ENCODE measurements around the gene GPR34.

Gene GPR34

GRCh38 chrX:41705042-41705441 lies 16.3 kb downstream of the GPR34 start:
- Histone ChIP-seq H3K9ac (ENCODE audit: low read depth, low read length, poor library complexity, severe bottlenecking) (no peak overlapping the region), H3K27me3 (ENCODE audit: insufficient read depth, low read length, poor library complexity, severe bottlenecking) (no peaks in the 10 kb centered on the region), H3K4me3 (ENCODE audit: low read length, poor library complexity, severe bottlenecking) (no peak overlapping the region)

GRCh38 chrX:41705680-41706374 lies 17.1 kb downstream of the GPR34 start:
- Histone ChIP-seq H3K4me1 (ENCODE audit: insufficient read depth, low read length, poor library complexity, severe bottlenecking) (peaks cover 5% of the 10 kb centered on the region), H3F3A (ENCODE audit: low read depth) (no peaks in the 10 kb centered on the region; the same call in 1 of the 2 replicates), H3K36me3 (ENCODE audit: insufficient read depth, low read length) (no peaks in the 10 kb centered on the region), H4K20me1 (ENCODE audit: insufficient read depth, low read length, poor library complexity, severe bottlenecking) (no peaks in the 10 kb centered on the region), H2AFZ (ENCODE audit: low read length) (no peak overlapping the region; the same call in 1 of the 2 replicates), H3K27me3 (ENCODE audit: insufficient read depth, low read length, poor library complexity, severe bottlenecking) (no peaks in the 10 kb centered on the region), H3K79me2 (ENCODE audit: insufficient read depth, low read length) (no peaks in the 10 kb centered on the region), H3K9ac (ENCODE audit: low read depth, low read length, poor library complexity, severe bottlenecking) (no peak overlapping the region), H3K9me2 (replicated peaks; ENCODE audit: low read depth, low read length) (no peaks in the 10 kb centered on the region), H3K4me2 (ENCODE audit: low read depth, low read length, poor library complexity, severe bottlenecking) (peak overlapping the region; percentile 56), H3K9me3 (ENCODE audit: insufficient read depth, low read depth, low read length) (no peaks in the 10 kb centered on the region), H3K4me3 (ENCODE audit: low read length, poor library complexity, severe bottlenecking) (peak overlapping the region; percentile 12)
- TF ChIP-seq EZH2phosphoT487 (IDR thresholded peaks at IDR 0.05; ENCODE audit: borderline replicate concordance), result no peak
- TF ChIP-seq CTCF (conservative IDR thresholded peaks at IDR 0.05; ENCODE audit: low read length), result no peak

More at GRCh38 chrX:41705042-41705441, 16.3 kb downstream of the GPR34 start:
- no peaks in the 10 kb centered on the region; the same call in 1 of the 2 replicates for H3F3A ChIP-seq (ENCODE audit: low read depth)
- no peaks in the 10 kb centered on the region for H3K36me3 ChIP-seq (ENCODE audit: insufficient read depth, low read length)
- H3K9me2 ChIP-seq (replicated peaks; ENCODE audit: low read depth, low read length), result no peaks in the 10 kb centered on the region
- no peak overlapping the region for H3K4me2 ChIP-seq (ENCODE audit: low read depth, low read length, poor library complexity, severe bottlenecking)
- peaks cover 6% of the 10 kb centered on the region for H3K4me1 ChIP-seq (ENCODE audit: insufficient read depth, low read length, poor library complexity, severe bottlenecking)
- TF ChIP-seq CTCF (conservative IDR thresholded peaks at IDR 0.05; ENCODE audit: low read length) (no peak), EZH2phosphoT487 (IDR thresholded peaks at IDR 0.05; ENCODE audit: borderline replicate concordance) (no peak)
- H3K9me3 ChIP-seq (ENCODE audit: insufficient read depth, low read depth, low read length), result no peaks in the 10 kb centered on the region
- no peaks in the 10 kb centered on the region for H3K79me2 ChIP-seq (ENCODE audit: insufficient read depth, low read length)
- H4K20me1 ChIP-seq (ENCODE audit: insufficient read depth, low read length, poor library complexity, severe bottlenecking), result no peaks in the 10 kb centered on the region
- no peak overlapping the region for H2AFZ ChIP-seq (ENCODE audit: low read length)

GRCh38 chrX:41707218-41707617 lies 18.4 kb downstream of the GPR34 start:
- no peak overlapping the region for H3K4me2 ChIP-seq (ENCODE audit: low read depth, low read length, poor library complexity, severe bottlenecking)
- H3F3A ChIP-seq (ENCODE audit: low read depth), result no peaks in the 10 kb centered on the region; the same call in 1 of the 2 replicates
- no peak overlapping the region for H3K9ac ChIP-seq (ENCODE audit: low read depth, low read length, poor library complexity, severe bottlenecking)
- H3K27me3 ChIP-seq (ENCODE audit: insufficient read depth, low read length, poor library complexity, severe bottlenecking), result no peaks in the 10 kb centered on the region
- no peaks in the 10 kb centered on the region for H3K36me3 ChIP-seq (ENCODE audit: insufficient read depth, low read length)
- peaks cover 5% of the 10 kb centered on the region for H3K4me1 ChIP-seq (ENCODE audit: insufficient read depth, low read length, poor library complexity, severe bottlenecking)
- H4K20me1 ChIP-seq (ENCODE audit: insufficient read depth, low read length, poor library complexity, severe bottlenecking), result no peaks in the 10 kb centered on the region
- TF ChIP-seq CTCF (conservative IDR thresholded peaks at IDR 0.05; ENCODE audit: low read length) (no peak), EZH2phosphoT487 (IDR thresholded peaks at IDR 0.05; ENCODE audit: borderline replicate concordance) (no peak)
- H3K79me2 ChIP-seq (ENCODE audit: insufficient read depth, low read length), result no peaks in the 10 kb centered on the region
- H3K4me3 ChIP-seq (ENCODE audit: low read length, poor library complexity, severe bottlenecking), result no peak overlapping the region
- no peaks in the 10 kb centered on the region for H3K9me2 ChIP-seq (replicated peaks; ENCODE audit: low read depth, low read length)
- H3K9me3 ChIP-seq (ENCODE audit: insufficient read depth, low read depth, low read length), result no peaks in the 10 kb centered on the region
- no peak overlapping the region for H2AFZ ChIP-seq (ENCODE audit: low read length)

All from Loucy (cell line).